T-helper 9 cell (primary cell): ENCODE results near the gene KBTBD12.
"Not testable (repeated sequence)": the region's sequence is repeated elsewhere in the genome, so short reads cannot be mapped to it uniquely, and the experiment has no call there.

Source experiments
- DNase-seq: peaks from one replicate; pipeline ENCODE4 v3.0.0-alpha.2; 2020
- total RNA-seq, 2 donors: gene quantifications; one replicate each; lab custom pipeline; 2026; lab: John Stamatoyannopoulos, UW

KBTBD12 gene, protein sequence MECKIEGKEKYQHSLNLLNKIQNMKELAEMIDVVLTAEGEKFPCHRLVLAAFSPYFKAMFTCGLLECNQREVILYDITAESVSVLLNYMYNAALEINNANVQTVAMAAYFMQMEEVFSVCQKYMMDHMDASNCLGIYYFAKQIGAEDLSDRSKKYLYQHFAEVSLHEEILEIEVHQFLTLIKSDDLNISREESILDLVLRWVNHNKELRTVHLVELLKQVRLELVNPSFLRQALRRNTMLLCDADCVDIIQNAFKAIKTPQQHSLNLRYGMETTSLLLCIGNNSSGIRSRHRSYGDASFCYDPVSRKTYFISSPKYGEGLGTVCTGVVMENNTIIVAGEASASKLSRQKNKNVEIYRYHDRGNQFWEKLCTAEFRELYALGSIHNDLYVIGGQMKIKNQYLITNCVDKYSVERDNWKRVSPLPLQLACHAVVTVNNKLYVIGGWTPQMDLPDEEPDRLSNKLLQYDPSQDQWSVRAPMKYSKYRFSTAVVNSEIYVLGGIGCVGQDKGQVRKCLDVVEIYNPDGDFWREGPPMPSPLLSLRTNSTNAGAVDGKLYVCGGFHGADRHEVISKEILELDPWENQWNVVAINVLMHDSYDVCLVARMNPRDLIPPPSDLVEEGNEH
- 0 to 0.07 reads per million in 2 donors for total RNA-seq

DNA sequence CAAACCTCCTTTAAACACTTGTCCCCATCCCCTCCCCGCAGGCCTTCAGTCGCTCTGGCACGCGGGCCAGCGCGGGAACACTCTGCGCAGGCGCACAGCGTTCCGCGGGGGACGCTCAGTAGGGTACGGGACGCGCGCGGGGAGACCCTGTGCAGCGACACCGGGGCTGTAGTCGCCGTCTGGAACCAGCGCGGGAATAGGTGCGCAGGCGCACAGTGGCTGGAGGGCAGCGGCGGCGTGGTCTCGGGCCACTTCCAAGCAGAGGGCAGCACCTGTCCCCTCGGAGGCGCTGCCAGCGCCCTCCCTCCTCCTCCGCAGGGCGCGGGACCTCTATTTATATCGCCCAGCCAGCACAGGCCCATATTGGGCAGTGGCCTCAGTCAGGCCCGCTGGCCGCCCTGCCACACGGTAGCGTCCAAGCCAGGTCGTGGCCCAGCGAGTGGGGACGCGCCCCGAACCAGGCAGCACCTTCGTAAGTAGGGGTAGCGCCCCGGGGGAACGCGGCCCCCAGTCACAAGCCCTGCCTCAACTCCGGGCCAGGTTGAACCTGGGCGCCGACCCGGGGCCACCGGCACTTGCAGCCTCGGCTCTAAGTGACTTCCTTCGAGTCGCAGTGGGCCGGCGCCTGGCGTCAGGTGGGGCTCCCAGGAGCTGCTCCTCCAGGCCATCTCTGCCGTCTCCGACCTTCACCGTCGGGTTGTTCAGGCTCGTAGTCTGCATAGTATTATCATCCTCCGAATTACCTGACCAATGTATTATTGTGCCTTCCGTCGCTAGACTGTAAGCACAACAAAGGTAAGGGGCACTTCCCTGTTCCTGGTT lies at the start of gene KBTBD12:
Gene KBTBD12, plus strand, starts transcription at position 118 of the 822 bp plus-strand sequence. CDS start 7,830 bp downstream, outside the sequence.
- no peak for DNase-seq

DNA sequence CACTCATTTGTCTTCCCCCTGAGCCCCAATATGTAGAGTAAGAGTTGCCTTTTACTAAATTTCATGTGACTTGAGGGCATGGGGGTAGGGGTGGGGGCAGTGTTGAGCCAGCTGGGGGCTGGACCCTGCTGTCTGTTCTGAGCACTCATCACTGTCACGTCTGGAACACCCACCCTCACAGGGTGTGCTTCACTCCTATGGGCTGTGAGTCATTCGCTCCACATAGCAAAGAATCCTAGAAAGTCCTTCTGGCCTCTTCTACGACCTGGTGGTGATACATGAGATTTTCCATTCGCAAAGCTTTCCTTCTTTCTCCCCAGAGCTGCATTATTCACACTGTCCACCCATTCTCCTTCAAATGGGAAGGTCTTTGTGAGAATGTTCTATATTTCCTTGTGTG lies 49.1 kb upstream of the KBTBD12 start:
- DNase-seq: no peak

DNA sequence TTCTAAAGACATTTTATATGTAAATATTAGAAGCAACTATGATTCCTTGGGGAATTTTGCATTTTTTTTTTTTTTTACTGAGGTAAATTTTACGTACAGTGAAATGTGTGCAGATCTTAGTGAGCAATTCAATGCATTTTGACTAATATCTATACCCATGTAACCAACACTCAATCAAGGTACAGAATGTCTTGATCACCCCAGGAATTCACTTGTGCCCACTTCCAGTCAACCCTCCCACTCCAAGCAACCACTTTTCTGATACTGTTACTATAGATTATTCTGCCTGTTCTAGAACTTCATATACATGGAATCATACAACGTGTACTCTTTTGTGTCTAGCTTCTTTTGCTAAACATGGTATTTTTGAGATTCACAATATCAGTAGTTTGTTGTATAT lies 47.6 kb upstream of the KBTBD12 start:
- no peak for DNase-seq

DNA sequence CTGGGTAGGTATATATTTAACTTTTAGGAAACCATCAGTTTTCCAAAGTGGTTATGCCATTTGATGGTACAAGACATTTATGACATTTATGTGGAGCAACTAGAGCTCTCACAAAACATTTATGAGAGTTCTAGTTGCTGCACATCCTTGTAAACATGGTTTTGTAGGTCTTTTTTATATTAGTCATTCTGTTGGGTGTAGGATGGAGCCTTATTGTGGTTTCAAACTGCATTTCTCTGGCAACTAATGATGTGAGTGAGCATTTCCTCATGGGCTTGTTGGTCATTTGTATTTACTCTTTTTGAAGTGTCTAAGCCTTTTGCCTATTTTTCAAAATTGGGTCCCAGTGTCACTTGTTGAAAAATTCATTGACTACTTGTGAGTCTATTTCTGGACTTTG lies 47.0 kb upstream of the KBTBD12 start:
- DNase-seq: no peak

DNA sequence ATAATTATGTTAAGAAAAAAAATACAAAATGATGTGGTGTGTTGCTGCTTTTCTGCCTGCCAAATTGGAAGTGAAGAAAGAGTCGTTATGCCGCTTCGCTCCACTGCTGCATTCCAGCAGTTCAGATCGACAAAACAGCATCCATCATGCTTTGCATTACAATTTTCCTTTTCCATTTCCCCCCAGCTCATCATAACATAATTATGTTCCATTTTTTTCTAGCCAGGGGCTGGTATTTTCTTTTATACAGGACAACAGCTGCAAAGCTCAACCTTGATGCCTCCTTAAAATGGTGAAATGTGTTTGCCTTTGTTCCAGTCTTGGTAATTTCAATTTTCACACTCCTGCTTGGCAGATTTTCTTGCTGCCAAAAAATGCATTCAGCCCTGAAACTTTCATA lies 44.9 kb upstream of the KBTBD12 start:
- DNase-seq: no peak

DNA sequence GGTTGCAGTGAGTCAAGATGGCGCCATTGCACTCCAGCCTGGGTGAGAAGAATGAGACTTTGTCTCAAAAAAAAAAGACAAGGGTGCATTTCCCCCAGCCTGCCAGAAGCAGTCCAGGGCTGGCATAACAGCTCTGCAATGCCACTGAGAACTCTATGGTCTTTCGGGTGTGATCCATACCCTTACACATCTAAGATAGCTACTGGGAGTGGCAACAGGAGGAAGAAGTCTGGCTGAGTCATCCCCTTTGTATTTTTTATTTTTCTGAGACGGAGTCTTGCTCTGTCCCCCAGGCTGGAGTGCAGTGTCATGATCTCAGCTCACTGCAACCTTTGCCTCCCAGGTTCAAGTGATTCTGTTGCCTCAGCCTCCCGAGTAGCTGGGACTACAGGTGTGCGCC lies 40.9 kb upstream of the KBTBD12 start:
- not testable (repeated sequence) for DNase-seq

DNA sequence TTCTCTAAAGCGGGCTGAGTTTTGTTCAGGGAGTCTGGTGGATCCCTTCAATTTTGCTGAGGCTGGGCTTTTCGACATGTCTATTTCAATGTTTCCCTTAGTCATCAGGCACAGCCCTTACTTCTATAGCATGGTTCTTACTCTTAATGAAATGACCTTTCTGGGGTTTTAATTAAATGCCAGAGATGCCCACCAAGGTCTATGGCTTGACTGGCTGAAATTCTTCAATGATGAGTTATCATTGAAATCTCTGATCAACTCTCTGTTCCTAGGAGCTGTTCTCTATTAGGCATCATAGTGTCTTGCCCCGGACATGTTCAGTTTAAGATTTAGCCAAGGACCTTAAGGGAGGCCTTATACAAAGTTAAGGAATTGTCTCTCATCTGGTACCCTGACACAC lies 33.4 kb upstream of the KBTBD12 start:
- DNase-seq: no peak

DNA sequence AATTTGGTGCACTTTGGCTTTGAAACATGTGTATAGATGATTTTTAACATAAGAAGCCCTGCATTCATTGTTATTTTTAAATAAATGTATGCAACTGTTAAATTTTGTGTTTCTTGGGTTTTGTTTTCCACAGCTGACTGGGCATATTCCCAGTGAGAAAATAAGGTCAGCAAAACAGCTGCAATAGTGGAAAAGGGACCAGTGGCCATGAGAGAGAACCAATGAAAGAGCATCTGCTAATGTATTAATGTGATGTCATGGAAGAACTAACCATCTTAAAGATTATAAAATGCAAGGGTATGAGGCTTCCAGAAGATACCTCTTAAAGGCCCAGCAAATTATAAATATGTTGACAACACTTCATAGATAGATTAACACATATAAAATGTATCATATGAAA lies 31.0 kb upstream of the KBTBD12 start:
- DNase-seq: no peak

DNA sequence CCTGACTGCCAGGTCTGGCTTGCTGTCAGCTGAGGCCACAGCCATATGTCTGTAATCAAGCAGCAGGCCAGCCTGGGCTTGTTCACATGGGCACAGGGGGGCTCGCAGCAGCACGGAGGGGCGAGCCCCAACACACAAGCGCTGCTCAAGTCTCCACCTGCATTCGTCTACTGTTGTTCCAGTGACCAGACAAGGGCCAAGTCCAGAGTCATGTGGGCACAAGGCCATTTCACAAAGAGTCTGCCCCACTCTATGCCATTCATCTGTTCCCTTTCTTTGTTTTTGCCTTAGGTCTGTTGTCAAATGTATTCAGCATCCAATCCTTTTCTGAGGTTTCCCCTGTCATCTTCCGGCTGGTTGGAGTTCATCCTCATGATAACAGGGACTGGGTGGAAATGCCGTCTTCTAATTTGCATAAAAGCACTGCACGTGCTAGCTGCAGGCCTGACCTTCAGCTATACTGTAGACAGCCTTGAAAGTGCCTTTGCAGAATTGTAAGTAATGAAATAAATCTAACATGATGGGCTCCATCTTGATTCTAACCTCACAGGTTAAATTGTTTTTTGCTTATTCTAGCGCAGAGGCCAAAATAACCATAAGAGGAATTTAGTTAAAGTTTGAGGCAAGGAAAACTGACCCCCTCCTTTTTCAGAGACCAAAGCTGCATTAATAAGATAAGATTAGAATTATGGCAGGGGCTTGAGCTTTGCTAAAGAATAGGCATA lies 28.6 kb upstream of the KBTBD12 start:
- no peak for DNase-seq

DNA sequence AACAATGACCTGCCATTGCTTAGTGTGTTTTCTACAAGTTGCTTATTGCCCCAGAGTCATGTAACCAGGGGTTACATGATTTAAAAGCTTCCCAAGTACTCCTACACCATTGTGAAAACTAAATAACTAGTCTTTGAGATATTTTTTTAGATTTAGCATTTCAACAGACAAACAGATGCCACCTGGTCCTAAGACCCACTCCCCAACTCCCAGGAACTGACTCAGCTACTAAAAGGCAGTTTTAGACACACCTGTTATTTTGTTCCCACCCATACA lies 28.1 kb upstream of the KBTBD12 start:
- DNase-seq: no peak

DNA sequence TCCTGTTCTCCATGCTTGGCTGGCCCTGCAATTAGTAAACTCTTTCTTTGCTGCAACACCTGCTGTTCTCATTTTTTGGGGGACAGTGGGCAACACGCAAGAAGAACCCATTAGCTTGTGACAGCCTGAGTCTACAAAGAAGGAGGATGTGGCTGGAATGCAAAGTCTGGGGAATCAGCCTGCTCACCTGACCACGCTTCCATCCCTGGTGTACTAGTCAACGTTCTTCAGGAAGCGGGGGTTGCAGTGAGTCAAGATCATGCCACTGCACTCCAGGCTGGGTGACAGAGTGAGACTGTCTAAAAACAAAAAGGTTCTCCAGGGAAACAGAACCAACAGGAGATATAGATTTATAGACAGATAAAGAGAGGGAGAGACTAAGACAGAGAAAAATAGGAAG lies 27.7 kb upstream of the KBTBD12 start:
- DNase-seq: no peak

DNA sequence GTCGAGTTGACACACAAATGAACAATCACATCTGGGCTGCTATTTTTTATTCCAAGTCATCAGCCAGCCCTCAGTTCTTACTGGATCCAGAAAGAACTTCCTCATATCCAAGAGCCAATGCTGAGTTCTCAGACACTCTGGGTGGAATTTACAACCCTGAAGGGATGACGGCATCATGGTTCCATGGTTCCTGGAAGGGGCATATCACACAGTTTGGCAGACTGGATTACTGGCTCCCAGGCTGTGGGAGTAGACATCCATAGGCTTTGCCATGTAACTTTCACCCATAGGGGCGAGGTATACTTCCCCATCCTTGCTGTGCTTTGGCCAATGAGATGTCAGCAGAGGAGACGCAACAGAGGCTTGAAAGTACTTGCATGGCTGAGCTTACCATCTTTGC lies 26.9 kb upstream of the KBTBD12 start:
- DNase-seq: no peak

DNA sequence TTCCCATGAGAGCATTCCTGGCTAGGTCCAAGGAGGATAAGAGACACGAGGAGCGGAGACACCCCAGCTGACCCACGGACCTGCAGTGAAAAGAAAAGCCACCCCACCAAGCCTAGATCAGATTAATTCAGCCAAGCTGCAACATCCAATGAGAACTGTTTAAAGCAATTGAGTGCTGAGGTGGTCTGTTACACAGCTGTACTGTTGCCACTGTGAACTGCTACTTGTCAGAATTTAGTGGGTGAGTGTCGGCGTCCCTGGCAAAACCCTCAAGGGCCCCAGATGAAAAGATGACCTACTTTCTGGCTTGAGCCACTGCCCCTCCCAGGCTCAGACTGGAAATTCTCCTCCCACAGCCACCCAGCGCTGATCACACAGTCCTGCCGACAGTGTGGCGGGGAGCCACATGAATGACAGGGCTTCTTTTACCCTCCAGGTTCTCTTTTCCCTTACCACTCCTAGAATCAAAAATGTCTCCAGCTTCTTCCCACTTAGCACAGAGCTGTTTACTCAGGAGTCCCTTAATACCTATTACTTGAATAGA lies 26.4 kb upstream of the KBTBD12 start:
- no peak for DNase-seq

DNA sequence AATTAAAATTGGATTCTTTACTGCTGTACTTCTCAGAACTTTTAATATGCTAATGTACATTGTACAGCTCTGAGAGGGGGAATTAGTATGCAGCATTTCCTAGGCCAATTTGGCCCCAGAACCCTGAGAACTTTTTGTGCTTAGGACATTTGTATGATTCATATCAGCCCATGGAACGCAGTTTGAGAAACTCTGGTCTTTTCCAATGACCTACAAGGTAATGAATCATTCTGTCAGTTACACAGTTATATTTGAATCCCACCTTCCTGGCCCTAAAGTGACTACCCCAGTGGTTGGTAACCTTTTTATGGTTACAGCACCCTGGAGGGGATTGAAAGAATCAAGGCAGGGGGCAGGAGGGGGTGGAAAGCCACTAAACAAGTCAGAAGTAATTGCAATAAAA lies 25.6 kb upstream of the KBTBD12 start:
- no peak for DNase-seq

DNA sequence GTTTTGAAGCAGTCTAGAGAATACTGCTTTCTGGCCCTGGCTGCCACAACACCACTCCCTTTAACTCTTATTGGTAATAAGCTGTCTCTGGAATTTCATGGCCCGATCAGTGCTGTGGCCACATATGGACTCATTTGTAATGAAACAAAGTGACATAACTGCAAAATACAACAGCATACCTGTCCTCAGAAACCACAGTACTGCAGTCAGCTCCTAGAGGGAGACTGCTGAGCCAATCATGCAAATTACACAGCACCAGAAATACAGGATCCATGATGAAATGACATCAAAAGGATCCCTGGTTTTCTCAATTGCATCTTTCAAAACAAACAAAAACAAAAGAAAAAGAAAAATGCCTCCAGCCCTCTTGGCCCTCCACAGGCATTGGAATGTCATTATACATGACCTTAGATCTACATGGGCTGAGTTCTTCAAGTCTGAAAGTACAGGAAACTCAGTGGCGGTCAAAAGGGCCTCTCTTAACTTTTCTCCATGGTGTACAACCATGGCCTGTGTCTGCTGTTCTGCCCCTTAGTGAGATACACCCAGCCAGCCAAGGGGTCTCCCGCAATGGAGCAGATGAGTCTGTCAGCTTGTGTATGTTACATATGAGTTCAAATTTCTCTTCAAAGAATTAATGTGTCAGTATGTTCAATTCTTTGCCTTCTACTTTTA lies 24.9 kb upstream of the KBTBD12 start:
- no peak for DNase-seq

DNA sequence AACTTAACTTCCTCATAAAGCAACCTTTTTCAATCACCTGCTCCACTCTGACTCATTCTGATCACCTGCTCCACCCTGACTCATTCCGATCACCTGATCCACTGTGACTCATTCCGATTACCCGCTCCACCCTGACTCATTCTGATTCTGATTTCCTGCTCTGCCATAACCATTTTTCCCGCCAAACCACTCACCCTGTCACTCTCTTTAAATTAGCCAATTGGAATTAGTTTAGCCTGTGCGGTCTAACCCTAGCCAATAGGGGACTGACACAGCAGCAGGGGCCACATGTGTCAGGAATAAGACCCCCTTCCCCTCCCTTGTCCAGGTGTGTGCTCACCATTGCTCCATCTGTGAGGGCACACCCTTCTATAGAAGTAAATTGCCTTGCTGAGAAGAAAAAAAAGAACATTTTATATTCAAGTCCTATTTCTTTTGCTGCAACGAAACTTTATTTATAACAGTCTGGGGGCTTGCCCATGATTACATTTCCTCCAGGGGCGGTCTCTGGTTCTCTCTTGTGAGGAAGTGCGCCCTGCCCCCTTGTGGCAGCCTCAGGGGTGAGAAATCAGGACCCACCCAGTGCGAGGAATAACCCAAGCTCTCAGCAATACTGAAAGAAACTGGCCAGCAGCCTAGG lies 24.3 kb upstream of the KBTBD12 start:
- DNase-seq: not testable (repeated sequence)

DNA sequence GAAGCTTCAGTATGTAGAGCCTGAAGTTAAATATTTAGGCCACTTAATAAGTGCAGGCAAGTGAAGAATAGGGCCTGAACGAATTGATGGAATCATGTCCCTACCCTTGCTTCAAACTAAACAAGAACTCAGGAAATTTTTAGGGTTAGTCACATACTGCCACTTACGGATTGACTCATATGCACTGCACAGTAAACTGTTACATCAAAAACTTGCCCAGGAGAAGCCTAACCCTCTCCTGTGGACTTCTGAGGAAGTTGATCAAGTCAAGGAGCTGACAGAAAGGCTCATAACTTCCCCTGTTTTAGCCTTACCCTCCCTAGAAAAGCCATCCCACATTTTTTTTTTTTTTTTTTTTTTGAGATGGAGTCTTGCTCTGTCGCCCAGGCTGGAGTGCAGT lies 20.6 kb upstream of the KBTBD12 start:
- no peak for DNase-seq

DNA sequence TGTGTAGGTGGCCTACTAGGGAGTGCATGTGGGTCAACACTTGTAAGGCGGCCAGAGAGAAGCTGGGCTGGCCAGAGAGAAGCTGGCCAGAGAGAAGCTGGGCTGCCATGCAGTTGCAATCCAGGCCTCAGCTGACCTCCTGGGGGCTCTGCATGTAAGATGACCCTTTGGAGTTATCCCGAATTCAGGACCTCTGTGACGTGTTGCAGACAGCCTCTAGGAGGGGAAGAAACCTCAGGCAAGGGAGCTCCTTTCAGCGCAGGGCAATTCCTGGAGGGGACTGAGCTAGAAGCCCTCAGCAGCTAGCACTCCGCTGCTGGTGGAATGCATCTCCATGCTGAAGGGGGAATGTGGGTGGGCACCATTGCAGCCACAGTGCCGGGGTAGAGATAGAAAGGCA lies 15.8 kb upstream of the KBTBD12 start:
- DNase-seq: no peak

DNA sequence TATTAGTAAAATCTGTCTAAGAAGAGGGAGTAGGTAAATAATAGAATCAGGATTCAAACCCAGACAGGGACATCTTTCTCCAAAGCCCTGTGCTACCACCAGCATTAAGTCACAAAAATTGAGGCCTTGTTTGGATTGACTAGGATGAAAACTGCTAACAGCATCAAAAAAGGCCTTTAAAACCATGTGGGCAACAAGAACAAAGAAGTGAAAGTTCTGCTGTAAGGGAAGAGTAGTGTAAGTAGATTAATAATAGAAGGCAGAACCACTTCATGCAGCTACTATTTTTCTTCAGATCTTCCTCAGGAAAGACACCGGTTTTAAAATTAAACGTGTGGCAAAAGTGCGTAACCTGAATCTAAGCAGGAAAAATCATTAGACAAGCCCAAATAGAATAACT lies 15.3 kb upstream of the KBTBD12 start:
- no peak for DNase-seq

DNA sequence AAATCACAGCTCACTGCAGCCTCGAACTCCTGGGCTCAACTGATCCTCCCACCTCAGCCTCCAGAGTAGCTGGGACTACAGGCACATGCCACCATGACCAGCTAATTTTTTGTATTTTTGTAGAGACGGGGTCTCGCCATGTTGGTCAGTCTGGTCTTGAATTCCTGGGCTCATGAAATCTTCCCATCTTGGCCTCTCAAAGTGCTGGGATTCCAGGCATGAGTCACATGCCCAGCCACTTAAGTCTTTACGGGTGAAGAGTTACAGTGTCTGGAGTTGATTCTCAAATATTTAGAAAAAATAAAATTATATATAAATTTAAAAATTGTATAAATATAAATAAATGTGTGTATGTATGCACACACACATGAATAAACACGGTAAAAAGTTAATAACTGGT lies 14.5 kb upstream of the KBTBD12 start:
- DNase-seq: no peak

DNA sequence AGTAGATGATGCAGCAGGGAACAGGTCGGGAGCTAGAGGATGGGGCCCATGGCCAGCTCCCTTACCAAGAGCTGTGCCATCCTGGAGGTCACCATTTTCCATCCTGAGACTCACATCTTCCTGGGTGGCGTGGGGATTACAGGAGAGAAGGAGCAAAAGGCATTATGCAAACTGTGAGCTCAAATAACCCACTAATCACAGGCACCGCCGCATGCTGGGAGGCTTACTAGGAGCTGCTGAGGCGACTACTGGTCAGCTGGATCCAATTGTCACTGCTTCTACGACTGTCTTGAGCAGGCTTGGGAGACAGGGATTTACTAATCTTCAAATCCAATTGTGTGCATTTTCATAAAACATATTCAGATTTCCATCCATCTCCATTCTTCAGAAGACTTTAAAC lies 12.5 kb upstream of the KBTBD12 start:
- no peak for DNase-seq
